Measurements from ENCODE around the gene BMERB1. TPM values are rescaled to one million over a fixed set of nuclear protein-coding genes. Genes with fewer than 3 reads are reported as not detected.

Gene BMERB1
- total RNA-seq, 4 donors from 2014 or later, result 7.0 to 47.9 (median 15.0) TPM

DNA sequence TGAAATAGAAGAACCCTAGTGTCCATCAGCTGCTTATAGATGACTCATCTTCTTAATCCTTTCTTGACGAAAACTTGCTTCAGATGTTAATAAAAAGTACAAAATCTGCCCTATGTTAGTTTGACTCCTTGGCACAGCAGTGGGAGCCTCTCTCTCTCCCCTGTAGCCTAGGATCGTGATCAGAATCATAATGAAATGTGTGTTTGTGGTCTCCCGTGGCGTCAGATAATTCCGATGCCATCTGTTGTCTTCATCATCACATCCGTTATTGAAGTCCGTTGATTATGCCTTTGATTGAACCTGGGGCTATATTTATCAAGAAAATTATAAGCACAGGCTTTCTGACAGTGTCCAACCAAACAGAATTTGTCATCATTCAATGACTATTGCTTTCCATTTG, 102.5 kb downstream of the BMERB1 start:
- Histone ChIP-seq H3K36me3 (no peaks in the 10 kb centered on the region), H3K4me1 (no peaks in the 10 kb centered on the region), H3K27ac (no peak overlapping the region), H3K9me3 (no peaks in the 10 kb centered on the region), H3K4me3 (no peak overlapping the region), H3K27me3 (no peaks in the 10 kb centered on the region)
- DNase-seq, result no peak
- TF ChIP-seq, protein P1, sequence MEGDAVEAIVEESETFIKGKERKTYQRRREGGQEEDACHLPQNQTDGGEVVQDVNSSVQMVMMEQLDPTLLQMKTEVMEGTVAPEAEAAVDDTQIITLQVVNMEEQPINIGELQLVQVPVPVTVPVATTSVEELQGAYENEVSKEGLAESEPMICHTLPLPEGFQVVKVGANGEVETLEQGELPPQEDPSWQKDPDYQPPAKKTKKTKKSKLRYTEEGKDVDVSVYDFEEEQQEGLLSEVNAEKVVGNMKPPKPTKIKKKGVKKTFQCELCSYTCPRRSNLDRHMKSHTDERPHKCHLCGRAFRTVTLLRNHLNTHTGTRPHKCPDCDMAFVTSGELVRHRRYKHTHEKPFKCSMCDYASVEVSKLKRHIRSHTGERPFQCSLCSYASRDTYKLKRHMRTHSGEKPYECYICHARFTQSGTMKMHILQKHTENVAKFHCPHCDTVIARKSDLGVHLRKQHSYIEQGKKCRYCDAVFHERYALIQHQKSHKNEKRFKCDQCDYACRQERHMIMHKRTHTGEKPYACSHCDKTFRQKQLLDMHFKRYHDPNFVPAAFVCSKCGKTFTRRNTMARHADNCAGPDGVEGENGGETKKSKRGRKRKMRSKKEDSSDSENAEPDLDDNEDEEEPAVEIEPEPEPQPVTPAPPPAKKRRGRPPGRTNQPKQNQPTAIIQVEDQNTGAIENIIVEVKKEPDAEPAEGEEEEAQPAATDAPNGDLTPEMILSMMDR (IDR thresholded peaks at IDR 0.05), result no peak
- TF ChIP-seq POLR2A (IDR thresholded peaks at IDR 0.05), result no peak

DNA sequence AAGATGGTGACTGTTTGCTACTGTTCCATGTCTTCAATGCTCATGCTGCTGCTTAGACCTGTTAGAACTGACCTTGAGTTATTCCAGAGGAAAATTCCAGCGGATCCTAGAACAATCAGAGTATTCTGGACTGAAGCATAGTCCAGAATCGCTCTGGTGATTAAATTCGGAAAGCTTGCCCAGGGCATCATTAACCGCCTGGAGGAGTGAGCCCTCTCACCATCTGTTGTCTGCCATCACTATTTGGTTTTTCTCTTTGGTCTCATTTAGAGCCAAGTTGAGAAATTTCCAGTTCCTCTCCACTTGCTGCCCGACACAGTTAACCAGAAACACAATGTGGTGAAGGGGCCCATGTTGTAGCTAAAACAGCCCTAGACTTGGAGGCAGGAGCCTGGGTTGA, 104.1 kb downstream of the BMERB1 start:
- TF ChIP-seq, protein P1 (IDR thresholded peaks at IDR 0.05), result no peak
- no peak for TF ChIP-seq POLR2A (IDR thresholded peaks at IDR 0.05)
- H3K4me1 ChIP-seq, result no peaks in the 10 kb centered on the region

DNA sequence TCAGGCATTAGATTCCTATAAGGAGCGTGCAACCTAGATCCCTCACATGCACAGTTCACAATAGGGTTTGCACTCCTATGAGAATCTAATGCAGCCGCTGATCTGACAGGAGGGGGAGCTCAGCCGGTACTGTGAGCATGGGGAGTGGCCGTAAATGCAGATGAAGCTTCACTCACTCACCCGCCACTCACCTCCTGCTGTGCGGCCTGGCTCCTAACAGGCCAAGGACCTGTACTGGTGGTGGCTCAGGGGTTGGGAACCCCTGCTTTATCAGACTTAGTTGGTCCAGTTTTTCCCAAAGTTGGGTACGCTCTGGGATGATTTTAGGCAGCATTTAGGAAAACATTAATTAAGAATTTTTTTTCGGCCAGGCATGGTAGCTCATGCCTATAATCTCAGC, 104.8 kb downstream of the BMERB1 start:
- Histone ChIP-seq H3K9me3 (peaks cover 0 to 5% (median 0%) of the 10 kb centered on the region in 4 donors), H3K36me3 (no peaks in the 10 kb centered on the region), H3K27me3 (no peaks in the 10 kb centered on the region), H3K27ac (no peak overlapping the region), H3K4me3 (no peak overlapping the region), H3K4me1 (no peaks in the 10 kb centered on the region)
- DNase-seq, result no peak
- no peak for TF ChIP-seq POLR2A (IDR thresholded peaks at IDR 0.05)
- TF ChIP-seq, protein P1 (IDR thresholded peaks at IDR 0.05), result peak in 2 of 6 experiments; percentile 14 to 24

More for the DNA sequence above, 104.1 kb downstream of the BMERB1 start:
- Histone ChIP-seq H3K27ac (no peak overlapping the region), H3K9me3 (peaks cover 0 to 5% (median 0%) of the 10 kb centered on the region in 4 donors), H3K36me3 (no peaks in the 10 kb centered on the region), H3K27me3 (no peaks in the 10 kb centered on the region), H3K4me3 (no peak overlapping the region)
- DNase-seq, result no peak

DNA sequence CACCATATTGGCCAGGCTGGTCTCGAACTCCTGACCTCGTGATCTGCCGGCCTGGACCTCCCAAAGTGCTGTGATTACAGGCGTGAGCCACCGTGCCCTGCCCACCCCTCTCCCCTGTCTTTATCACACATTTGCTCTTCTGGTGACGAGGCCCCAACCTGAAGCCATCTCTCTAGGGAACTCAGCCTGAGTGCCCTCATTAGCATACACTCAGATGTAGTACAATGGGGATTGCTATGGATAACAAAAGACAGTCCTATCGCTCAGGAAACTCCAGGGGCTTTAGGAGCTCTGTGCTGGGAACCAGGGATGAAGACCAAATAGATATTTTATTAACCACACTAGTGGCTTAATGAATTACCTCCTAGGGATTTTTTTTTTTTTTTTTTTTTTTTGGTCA, 107.9 kb downstream of the BMERB1 start:
- no peak overlapping the region for H3K4me3 ChIP-seq
- H3K9me3 ChIP-seq, result peaks cover 0 to 5% (median 0%) of the 10 kb centered on the region in 4 donors
- H3K27me3 ChIP-seq, result no peaks in the 10 kb centered on the region
- no peak overlapping the region for H3K27ac ChIP-seq
- TF ChIP-seq, protein P1 (IDR thresholded peaks at IDR 0.05), result no peak
- TF ChIP-seq POLR2A (IDR thresholded peaks at IDR 0.05), result no peak
- no peak for DNase-seq
- H3K4me1 ChIP-seq, result no peaks in the 10 kb centered on the region
- no peaks in the 10 kb centered on the region for H3K36me3 ChIP-seq

DNA sequence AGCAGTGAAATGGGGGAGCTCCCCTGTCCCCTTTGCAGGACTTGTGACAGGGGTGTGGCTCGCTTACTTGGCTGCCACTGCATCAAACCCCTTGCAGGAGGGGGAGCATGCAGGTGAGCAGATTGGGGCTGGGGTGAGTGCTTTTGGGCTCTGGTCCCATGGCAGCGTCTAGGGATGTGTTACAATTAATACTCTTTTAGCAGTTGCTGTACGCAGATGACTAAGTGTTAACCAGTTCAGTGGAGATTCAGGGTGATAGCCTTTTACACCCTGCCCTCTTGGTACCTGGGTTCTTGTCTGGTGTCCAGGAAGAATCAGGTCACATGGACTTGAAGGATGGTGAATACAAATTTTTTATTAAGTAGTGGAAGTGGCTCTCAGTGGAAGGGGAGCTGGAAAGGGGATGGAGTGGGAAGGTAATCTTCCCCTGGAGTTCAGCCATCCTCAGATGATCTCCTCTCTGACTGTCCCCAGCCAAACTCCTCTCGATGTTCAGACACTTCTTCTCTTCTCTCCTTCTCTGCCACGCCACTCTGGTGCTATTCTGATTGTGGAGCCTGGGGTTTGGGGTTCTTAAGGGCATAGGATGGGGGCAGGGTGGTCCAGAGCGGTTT, 108.5 kb downstream of the BMERB1 start:
- H3K27me3 ChIP-seq, result no peaks in the 10 kb centered on the region
- H3K27ac ChIP-seq, result no peak overlapping the region
- no peak overlapping the region for H3K4me3 ChIP-seq
- TF ChIP-seq POLR2A (IDR thresholded peaks at IDR 0.05), result no peak
- TF ChIP-seq, protein P1 (IDR thresholded peaks at IDR 0.05), result no peak
- no peak for DNase-seq
- H3K4me1 ChIP-seq, result no peaks in the 10 kb centered on the region
- H3K36me3 ChIP-seq, result no peaks in the 10 kb centered on the region
- H3K9me3 ChIP-seq, result peaks cover 0 to 5% (median 0%) of the 10 kb centered on the region in 4 donors
